ENCODE data around the gene FAM89B.

FAM89B gene

DNA sequence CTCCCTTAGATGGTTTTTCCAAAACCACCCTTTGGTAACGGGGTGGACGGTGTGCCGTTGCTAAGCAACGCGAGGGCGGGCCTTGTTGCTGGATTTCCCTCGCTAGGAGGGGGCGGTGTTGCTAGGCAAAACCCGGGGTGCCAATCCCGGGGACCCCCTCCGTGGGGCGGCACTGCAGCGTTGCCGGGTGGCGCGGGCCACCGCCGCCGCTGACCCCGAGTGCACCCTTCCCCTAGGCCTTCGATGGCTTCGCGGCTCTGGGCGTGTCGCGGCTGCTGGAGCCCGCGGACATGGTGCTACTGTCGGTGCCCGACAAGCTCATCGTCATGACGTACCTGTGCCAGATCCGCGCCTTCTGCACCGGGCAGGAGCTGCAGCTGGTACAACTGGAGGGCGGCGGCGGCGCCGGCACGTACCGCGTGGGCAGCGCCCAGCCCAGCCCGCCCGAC lies 12.4 kb downstream of the FAM89B start:
- Histone ChIP-seq H2AFZ (ENCODE audit: low read depth) (no peak overlapping the region), H3K9ac (no peak overlapping the region), H3K79me2 (ENCODE audit: insufficient read depth, low read depth) (no peaks in the 10 kb centered on the region; the same call in 1 of the 2 replicates), H3K4me2 (no peak overlapping the region), H3K27me3 (ENCODE audit: insufficient read depth, low read depth) (no peaks in the 10 kb centered on the region), H3K27ac (no peak overlapping the region), H4K20me1 (ENCODE audit: insufficient read depth) (no peaks in the 10 kb centered on the region), H3K36me3 (ENCODE audit: insufficient read depth) (no peaks in the 10 kb centered on the region; the same call in 1 of the 2 replicates), H3K4me3 (IDR thresholded peaks at IDR 0.05; ENCODE audit: insufficient read depth, low read depth, low read length) (no peak overlapping the region), H3K4me1 (ENCODE audit: low read depth, poor library complexity, severe bottlenecking) (peaks cover 55% of the 10 kb centered on the region)
- TF ChIP-seq CTCF (conservative IDR thresholded peaks at IDR 0.05; ENCODE audit: low read depth, low read length) = no peak

DNA sequence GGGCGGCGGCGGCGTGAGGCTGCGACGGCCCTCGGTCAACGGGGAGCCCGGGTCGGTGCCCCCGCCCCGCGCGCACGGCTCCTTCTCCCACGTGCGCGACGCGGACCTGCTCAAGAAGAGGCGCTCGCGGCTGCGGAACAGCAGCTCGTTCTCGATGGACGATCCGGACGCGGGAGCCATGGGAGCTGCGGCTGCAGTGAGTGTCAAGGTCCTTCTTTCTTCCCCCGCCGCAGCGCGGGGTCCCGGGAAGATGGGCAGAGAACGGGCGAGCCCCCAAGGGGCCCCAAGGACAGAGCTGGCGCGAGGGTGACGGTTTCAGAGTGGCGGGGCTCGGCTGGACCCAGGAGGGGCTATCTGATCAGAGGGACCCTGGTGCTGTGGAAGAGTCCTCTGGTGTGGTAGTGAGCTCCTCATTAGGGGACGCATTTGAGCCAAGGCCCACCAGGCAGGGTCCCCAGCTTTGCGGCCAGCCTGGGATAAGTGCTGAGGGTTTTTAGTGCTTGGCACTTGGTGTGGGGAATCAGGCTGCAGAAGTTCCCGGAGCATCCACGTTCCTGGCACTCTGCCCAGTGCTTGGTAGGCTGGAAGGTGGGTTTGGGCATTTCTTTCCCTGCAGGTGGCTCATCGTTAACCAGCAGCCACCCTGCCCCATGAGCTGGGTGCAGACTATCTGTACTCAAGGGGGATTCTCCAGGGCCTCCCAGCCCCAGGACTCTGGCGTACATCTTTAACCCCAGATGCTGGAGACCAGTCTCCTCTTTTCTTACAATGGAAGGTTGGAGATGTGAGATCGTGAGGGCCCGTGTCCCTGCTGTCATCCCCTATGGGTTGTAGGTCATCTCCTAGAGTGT lies 13.3 kb downstream of the FAM89B start:
- TF ChIP-seq CTCF (conservative IDR thresholded peaks at IDR 0.05; ENCODE audit: low read depth, low read length) = no peak
- H3K27ac ChIP-seq = peak overlapping the region; percentile 93
- H3K4me2 ChIP-seq = peak overlapping the region; percentile 95; the same call in 1 of the 2 replicates
- no peak overlapping the region for H2AFZ ChIP-seq (ENCODE audit: low read depth)
- peaks cover 64% of the 10 kb centered on the region for H3K4me1 ChIP-seq (ENCODE audit: low read depth, poor library complexity, severe bottlenecking)
- no peaks in the 10 kb centered on the region; the same call in 1 of the 2 replicates for H3K79me2 ChIP-seq (ENCODE audit: insufficient read depth, low read depth)
- H3K27me3 ChIP-seq (ENCODE audit: insufficient read depth, low read depth) = no peaks in the 10 kb centered on the region
- H4K20me1 ChIP-seq (ENCODE audit: insufficient read depth) = no peaks in the 10 kb centered on the region
- no peak overlapping the region for H3K4me3 ChIP-seq (IDR thresholded peaks at IDR 0.05; ENCODE audit: insufficient read depth, low read depth, low read length)
- H3K9ac ChIP-seq = no peak overlapping the region
- H3K36me3 ChIP-seq (ENCODE audit: insufficient read depth) = no peaks in the 10 kb centered on the region; the same call in 1 of the 2 replicates

- no peak overlapping the region for H3K9ac ChIP-seq
- H2AFZ ChIP-seq (ENCODE audit: low read depth) = no peak overlapping the region
- TF ChIP-seq CTCF (conservative IDR thresholded peaks at IDR 0.05; ENCODE audit: low read depth, low read length) = no peak
- peak overlapping the region; percentile 93 for H3K27ac ChIP-seq
- no peaks in the 10 kb centered on the region for H3K27me3 ChIP-seq (ENCODE audit: insufficient read depth, low read depth)
- H3K4me2 ChIP-seq = peak overlapping the region; percentile 95
- no peaks in the 10 kb centered on the region for H4K20me1 ChIP-seq (ENCODE audit: insufficient read depth)
- H3K36me3 ChIP-seq (ENCODE audit: insufficient read depth) = no peaks in the 10 kb centered on the region; the same call in 1 of the 2 replicates
- peaks cover 70% of the 10 kb centered on the region for H3K4me1 ChIP-seq (ENCODE audit: low read depth, poor library complexity, severe bottlenecking)
- H3K79me2 ChIP-seq (ENCODE audit: insufficient read depth, low read depth) = no peaks in the 10 kb centered on the region; the same call in 1 of the 2 replicates
- no peak overlapping the region for H3K4me3 ChIP-seq (IDR thresholded peaks at IDR 0.05; ENCODE audit: insufficient read depth, low read depth, low read length)
These were observed 13.9 kb downstream of the FAM89B start for GRCh38 chr11:65586247-65586630.

- Histone ChIP-seq H3K27ac (peak overlapping the region; percentile 93), H2AFZ (ENCODE audit: low read depth) (no peak overlapping the region), H3K4me1 (ENCODE audit: low read depth, poor library complexity, severe bottlenecking) (peaks cover 72% of the 10 kb centered on the region), H3K27me3 (ENCODE audit: insufficient read depth, low read depth) (no peaks in the 10 kb centered on the region), H3K36me3 (ENCODE audit: insufficient read depth) (no peaks in the 10 kb centered on the region; the same call in 1 of the 2 replicates), H3K79me2 (ENCODE audit: insufficient read depth, low read depth) (no peaks in the 10 kb centered on the region; the same call in 1 of the 2 replicates), H3K4me2 (peak overlapping the region; percentile 95), H3K9ac (peak overlapping the region; percentile 15; the same call in 1 of the 2 replicates), H4K20me1 (ENCODE audit: insufficient read depth) (no peaks in the 10 kb centered on the region), H3K4me3 (IDR thresholded peaks at IDR 0.05; ENCODE audit: insufficient read depth, low read depth, low read length) (no peak overlapping the region)
- TF ChIP-seq CTCF (conservative IDR thresholded peaks at IDR 0.05; ENCODE audit: low read depth, low read length) = no peak
These were observed 14.3 kb downstream of the FAM89B start for GRCh38 chr11:65586676-65587075.

All from KMS-11 (cell line).